ENCODE measurements around the gene IFITM10.

GRCh38 chr11:1770061-1770460 lies 19.7 kb upstream of the IFITM10 start:
- no peak for TF ChIP-seq SP1 (IDR thresholded peaks at IDR 0.05)
- no peak for TF ChIP-seq HDGF (IDR thresholded peaks at IDR 0.05; ENCODE audit: borderline replicate concordance)
- no peak for TF ChIP-seq NFRKB (IDR thresholded peaks at IDR 0.05)
- no peak for TF ChIP-seq PKNOX1 (IDR thresholded peaks at IDR 0.05)
- TF ChIP-seq LEF1 (IDR thresholded peaks at IDR 0.05; ENCODE audit: borderline replicate concordance) = no peak

All from HEK293T (cell line).